ENCODE data around the gene SPEM1.
A peak's percentile ranks its signal among the peaks of the same experiment; 100 is the strongest.

Gene SPEM1

DNA sequence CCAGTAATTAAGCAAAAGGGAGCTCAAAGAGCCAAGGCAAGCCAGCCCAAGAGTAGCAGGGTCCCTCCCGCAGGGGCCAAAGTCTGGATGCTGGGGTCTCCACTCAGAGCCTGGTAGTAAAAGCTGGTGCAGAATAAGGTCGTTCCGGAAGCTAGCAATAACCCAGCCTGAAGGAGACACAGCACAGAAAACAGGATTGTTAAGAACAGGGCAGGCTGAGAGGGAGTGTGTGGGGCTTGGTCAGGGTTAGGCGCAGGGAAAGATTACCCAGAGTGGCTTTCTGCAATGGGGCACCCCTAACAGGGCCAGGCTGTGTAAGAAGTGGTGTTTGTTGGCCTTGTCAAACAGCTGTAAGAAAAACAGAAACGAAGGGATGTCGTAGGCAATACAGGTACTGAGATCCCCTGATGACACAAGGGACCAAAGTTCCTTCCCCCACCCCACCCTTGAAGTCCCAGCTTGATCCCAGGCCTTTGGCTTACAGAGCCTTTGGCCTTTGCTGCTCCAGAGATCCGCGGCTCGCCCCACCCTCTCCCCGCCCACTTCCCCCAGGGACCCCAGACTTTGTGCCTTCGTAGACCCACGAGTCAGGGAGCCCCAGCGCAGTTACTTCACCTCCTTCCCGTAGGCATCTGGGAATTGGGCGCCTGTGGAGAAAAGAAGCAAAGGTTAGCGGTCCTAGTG is 16.9 kb upstream of the SPEM1 start:
- DNase-seq, result no peak

- peak; percentile 91 for DNase-seq
Observed at GRCh38 chr17:7403727-7403976, 16.5 kb upstream of the SPEM1 start.

DNA sequence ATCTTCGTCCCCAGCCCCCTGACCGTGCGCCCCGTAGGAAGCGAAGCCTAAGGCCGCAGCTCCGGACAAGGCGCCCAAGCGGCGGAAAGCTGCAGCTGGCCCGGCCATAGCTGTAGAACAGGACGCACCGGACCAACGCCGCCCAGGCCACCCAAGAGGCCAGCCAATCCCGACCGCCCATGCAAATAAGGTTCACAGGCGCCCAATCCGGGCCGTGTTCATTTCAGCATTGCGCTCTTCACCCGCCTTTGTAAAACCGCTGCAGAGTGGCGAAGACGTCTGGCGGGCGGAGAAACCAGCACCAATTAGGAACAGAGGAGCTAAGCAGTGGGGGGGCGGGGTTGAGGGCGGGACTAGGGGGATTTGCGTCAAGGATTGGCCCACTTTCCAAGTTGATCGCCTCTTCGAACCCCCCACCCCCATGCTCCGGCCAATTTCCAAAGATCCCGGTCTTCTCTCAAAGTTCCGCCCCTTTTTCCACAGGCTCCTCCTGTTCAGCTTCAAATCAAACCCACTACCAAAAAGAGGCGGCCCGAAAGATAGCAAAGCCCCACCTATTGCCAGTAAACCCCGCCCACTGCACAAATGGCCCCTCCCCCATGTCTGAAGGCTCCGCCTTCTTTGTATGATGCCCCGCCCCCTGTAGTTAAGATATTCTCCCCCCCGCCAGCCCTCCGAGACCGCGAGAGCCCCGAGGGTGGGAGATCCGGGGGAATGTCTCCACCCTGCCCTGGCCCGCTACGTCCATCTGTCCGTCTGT is 16.0 kb upstream of the SPEM1 start, which contains the start of gene TMEM256:
Gene TMEM256, minus strand, starts transcription at position 121 of the 760 bp plus-strand sequence. Its CDS starts 13 bp downstream, at position 108.
- peak; percentile 100 for DNase-seq

- no peak for DNase-seq
Observed at GRCh38 chr17:7404737-7405349, 15.3 kb upstream of the SPEM1 start.

DNA sequence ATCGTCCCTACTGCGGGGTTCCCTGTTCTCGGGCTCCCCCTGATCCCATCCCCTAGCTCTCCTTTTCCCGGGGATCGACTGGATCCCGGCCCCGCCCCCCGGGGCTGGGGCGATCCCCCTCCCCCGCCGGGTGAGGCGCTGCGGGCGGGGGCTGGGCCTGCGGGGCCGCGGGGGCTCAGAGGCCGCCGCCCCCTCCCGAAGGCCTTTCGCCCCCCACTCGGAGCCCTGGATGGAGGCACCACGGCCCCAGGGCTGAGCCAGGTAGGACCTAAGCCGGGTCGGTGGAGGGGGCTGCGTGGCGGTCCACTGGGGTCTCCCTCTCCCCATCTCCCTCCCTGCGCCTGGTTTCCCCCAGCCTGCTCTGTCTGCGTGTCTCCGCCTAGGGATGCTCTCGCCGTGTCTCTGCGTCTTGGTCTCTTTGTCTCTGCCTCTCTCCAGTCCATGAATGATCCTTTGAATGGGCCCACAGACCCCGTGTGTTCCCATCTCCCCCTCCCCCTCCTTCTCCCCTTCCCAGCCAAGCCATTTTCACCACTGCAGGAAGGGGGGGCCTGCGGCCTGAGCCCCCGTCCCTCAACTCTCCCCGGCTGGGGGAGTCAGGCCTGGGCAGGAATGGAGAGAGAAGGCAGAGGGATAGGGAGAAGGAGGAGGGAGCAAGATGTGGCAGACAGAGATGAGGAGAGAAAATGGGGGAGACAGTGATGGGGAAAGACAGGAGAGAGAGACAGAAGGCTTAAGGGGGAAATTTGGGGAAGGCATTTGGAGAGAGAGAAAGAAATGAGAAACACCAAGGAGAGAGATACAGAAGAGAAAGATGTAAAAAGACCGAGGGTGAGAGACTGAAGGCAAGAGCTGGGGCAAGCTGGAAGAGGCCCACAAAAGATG is 14.5 kb upstream of the SPEM1 start:
- no peak for DNase-seq

DNA sequence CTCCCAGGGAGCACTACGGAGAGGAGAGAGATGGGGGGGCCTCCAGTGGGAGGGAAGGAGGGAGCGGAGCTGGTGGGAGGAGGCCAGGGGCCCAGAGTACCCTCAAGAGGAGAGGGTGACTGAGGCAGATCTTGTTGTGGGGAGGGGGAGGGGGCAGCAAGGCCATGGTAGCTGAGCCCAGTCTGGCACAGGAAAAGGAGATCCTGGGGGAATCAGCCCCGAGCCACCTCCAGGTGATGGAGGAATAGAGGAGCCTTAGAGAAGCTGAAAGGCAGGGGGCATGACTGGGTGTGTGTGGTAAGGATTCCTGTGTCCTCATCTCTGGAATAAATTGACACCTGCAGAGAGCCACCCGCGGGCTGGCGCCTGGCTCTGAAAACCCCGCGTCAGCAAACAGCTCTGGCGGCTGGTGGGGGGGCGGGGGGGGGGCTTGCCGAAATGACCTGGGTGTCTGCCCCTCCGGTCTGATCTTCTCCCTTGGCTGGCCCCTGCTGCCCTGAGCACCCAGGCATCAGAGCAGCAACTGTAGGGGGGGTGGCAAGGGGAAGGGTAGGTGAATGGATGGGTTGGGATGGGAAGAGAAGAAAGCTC is 13.8 kb upstream of the SPEM1 start:
- DNase-seq, result peak; percentile 5

DNA sequence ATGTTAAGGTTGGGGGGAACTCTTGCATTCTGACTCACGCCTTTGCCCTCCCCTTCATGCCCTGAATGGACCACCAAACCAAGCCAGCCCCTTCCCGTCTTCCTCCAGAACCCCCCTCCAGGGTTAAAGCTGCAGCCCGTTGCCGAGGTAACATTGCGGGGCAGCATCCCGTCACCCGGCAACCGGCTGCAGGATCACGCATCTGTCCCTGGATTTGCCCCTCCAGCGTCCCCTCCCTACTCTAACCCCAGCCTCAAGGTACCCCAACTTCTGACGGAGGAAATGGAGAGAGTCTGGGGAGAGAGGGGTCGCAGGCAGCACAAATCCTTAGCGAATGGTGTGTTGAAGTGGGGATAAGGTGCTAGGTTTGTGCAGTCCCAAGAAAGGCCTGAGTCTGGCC is 13.0 kb upstream of the SPEM1 start:
- no peak for DNase-seq

DNA sequence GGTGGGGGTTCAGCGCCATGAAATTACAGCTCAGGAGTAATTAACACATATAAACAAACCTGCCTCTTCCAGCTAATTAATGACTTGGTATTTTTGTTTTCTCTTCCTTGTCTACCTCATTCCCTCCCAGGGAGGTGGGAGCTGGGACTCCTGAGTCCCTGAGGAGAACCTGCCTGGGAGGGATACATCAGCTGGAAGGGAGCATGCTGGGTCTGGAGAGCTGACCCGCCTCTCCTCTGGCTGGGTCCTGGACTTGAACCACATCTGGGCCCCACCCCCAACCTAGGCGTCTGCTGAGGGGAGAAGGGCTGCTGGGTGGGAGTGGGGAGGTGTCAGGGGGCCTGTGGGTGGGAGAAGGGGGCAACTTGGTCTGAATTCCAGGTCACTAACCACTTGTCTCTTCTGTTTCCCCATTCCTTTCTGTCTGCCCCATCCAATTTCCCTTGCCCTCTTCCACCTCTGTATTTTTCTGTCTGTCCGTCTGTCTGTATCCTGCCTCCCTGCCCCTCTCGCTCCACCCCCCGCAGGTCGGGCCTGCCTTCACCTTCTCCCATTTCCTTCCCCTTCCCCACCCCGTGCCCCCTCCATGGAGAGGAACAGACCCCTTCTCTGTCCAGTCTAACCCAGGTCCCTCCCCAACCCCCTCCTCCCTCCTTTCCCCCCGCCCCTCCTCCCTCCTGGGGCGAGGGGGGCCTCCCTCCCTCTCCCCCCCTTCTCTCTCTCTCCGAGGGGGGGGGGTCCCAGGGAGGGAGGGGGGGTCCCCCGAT is 12.5 kb upstream of the SPEM1 start, which contains the start of gene NLGN2:
Gene NLGN2, plus strand, starts transcription at position 361 of the 767 bp plus-strand sequence. CDS start 411 bp downstream, outside the sequence.
- DNase-seq, result no peak

DNA sequence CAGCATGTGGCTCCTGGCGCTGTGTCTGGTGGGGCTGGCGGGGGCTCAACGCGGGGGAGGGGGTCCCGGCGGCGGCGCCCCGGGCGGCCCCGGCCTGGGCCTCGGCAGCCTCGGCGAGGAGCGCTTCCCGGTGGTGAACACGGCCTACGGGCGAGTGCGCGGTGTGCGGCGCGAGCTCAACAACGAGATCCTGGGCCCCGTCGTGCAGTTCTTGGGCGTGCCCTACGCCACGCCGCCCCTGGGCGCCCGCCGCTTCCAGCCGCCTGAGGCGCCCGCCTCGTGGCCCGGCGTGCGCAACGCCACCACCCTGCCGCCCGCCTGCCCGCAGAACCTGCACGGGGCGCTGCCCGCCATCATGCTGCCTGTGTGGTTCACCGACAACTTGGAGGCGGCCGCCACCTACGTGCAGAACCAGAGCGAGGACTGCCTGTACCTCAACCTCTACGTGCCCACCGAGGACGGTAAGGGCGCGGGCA is 11.8 kb upstream of the SPEM1 start:
- no peak for DNase-seq

- DNase-seq, result no peak
Observed at GRCh38 chr17:7408863-7409262, 11.3 kb upstream of the SPEM1 start.

GRCh38 chr17:7409716-7410115 is 10.4 kb upstream of the SPEM1 start:
- DNase-seq, result no peak

GRCh38 chr17:7410634-7411426 is 9.3 kb upstream of the SPEM1 start:
- no peak for DNase-seq

DNA sequence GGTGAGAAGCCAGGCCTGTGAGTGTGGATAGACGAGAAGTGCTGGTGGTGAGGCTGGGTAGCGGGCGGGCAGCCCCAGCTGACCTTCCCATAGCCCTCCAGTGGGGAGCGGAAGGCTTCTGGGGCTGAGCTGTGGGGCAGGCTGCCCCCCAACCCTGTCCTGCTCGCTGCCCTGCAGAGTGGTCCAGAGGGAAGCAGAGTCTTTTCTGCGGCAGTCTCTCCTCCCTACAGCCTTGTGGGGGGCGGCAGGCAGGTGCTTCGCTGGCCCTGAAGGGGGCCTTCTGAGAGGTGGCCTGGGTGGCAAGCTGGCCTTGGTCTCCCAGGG is 8.7 kb upstream of the SPEM1 start:
- DNase-seq, result no peak

DNA sequence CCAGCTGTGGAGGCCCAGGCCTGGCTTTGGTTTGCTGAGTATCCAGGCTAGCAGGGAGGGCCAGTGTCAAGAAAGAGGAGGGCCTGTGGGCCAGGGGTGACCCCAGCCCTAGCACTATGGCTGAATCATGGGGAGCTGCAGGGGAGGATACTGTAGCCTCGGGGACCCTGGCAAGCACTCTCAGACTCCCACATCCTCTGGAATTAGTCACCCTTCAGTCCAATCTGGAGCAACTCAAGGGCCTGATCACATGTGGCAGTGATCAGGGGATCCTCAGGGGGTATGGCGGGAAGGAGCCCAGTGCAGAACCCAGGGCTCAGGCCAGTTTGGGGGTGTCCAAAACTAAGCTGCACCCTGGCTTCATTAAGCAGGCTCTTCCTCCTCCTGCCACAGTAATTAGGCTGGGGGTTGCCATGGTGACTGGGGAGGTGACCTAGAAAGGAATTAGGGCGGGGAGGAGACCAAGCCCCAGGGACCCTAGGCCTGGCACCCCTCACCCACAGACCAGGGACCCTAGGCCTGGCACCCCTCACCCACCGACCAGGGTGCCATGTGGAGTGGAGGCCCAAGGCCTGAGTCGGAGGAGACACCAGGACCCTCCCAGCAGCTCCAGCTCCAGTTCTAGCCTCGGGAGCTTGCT is 6.7 kb upstream of the SPEM1 start:
- no peak for DNase-seq

DNA sequence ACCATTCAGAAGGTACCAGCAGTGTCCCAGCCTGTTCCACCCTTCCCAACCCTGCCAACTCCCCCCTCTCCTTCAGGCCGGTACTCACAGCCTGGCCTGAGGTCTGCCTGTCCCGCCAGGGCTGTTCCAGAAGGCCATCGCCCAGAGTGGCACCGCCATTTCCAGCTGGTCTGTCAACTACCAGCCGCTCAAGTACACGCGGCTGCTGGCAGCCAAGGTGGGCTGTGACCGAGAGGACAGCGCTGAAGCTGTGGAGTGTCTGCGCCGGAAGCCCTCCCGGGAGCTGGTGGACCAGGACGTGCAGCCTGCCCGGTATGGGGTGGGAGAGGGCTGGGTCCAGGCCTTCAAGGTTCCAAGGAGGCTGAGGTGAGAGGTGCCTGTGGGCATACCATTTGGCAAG is 5.3 kb upstream of the SPEM1 start:
- DNase-seq, result no peak

- no peak for DNase-seq
Observed at GRCh38 chr17:7415784-7416183, 4.3 kb upstream of the SPEM1 start.

GRCh38 chr17:7416323-7416722 is 3.8 kb upstream of the SPEM1 start:
- no peak for DNase-seq

- no peak for DNase-seq
Observed at GRCh38 chr17:7417056-7417655, 3.0 kb upstream of the SPEM1 start.

- no peak for DNase-seq
Observed at GRCh38 chr17:7418472-7419152, 1.5 kb upstream of the SPEM1 start.

- DNase-seq, result no peak
Observed at GRCh38 chr17:7421186-7421585, 1.1 kb downstream of the SPEM1 start.

All from NCI-H1105 treated with DMSO at 0.1 percent for 48 hours (cell line).